ENCODE data around the gene PHACTR3. TPM values are rescaled to one million over a fixed set of nuclear protein-coding genes. Genes with fewer than 3 reads are reported as not detected.

Gene PHACTR3
- total RNA-seq, 1 donor from 2014 or later: 1.4 TPM

- no peak overlapping the region for H3K4me3 ChIP-seq
- peaks cover 10% of the 10 kb centered on the region for H3K4me1 Mint-ChIP-seq
- H3K9me3 Mint-ChIP-seq: peaks cover 3% of the 10 kb centered on the region
- H3K79me2 ChIP-seq (ENCODE audit: low read depth): no peaks in the 10 kb centered on the region
- no peak overlapping the region for H3K9ac ChIP-seq
- no peaks in the 10 kb centered on the region for H3K36me3 Mint-ChIP-seq
- no peak overlapping the region for H3K27ac ChIP-seq
- H3K4me2 ChIP-seq: no peak overlapping the region
- no peaks in the 10 kb centered on the region for H3K36me3 ChIP-seq
- no peak overlapping the region for H3K4me3 Mint-ChIP-seq
- peaks cover 84% of the 10 kb centered on the region for H3K27me3 ChIP-seq
- no peak for DNase-seq (ENCODE audit: low spot score)
- H3K27me3 Mint-ChIP-seq (ENCODE audit: insufficient read depth, low read depth): peaks cover 5% of the 10 kb centered on the region
- H3K27ac Mint-ChIP-seq: no peak overlapping the region
- no peaks in the 10 kb centered on the region for H3F3A ChIP-seq (ENCODE audit: low read depth)
- no peaks in the 10 kb centered on the region for H3K9me3 ChIP-seq (ENCODE audit: low read depth)
- H3K4me1 ChIP-seq: no peaks in the 10 kb centered on the region
- TF ChIP-seq EZH2phosphoT487 (IDR thresholded peaks at IDR 0.05) (no peak), EZH2 (IDR thresholded peaks at IDR 0.05) (no peak), CTCF (IDR thresholded peaks at IDR 0.05) (no peak)
- H2AFZ ChIP-seq (replicated peaks): no peak overlapping the region
- H4K20me1 ChIP-seq (ENCODE audit: low read depth): no peaks in the 10 kb centered on the region
Measured at GRCh38 chr20:59585714-59586409, 18.5 kb upstream of the PHACTR3 start.

- no peak for DNase-seq (ENCODE audit: low spot score)
- Mint-ChIP-seq H3K4me1 (peaks cover 10% of the 10 kb centered on the region), H3K9me3 (peaks cover 3% of the 10 kb centered on the region), H3K27me3 (ENCODE audit: insufficient read depth, low read depth) (peaks cover 5% of the 10 kb centered on the region), H3K36me3 (no peaks in the 10 kb centered on the region), H3K27ac (no peak overlapping the region), H3K4me3 (no peak overlapping the region)
- no peak for TF ChIP-seq EZH2 (IDR thresholded peaks at IDR 0.05)
- no peak for TF ChIP-seq EZH2phosphoT487 (IDR thresholded peaks at IDR 0.05)
- no peak for TF ChIP-seq CTCF (IDR thresholded peaks at IDR 0.05)
- Histone ChIP-seq H3K27ac (no peak overlapping the region), H3F3A (ENCODE audit: low read depth) (no peaks in the 10 kb centered on the region), H3K79me2 (ENCODE audit: low read depth) (no peaks in the 10 kb centered on the region), H3K4me2 (no peak overlapping the region), H4K20me1 (ENCODE audit: low read depth) (no peaks in the 10 kb centered on the region), H3K9ac (no peak overlapping the region), H3K9me3 (ENCODE audit: low read depth) (no peaks in the 10 kb centered on the region), H3K4me1 (no peaks in the 10 kb centered on the region), H3K36me3 (no peaks in the 10 kb centered on the region), H3K27me3 (peaks cover 84% of the 10 kb centered on the region), H2AFZ (replicated peaks) (no peak overlapping the region), H3K4me3 (no peak overlapping the region)
Measured at GRCh38 chr20:59586613-59587012, 17.7 kb upstream of the PHACTR3 start.

GRCh38 chr20:59587570-59587969, 16.8 kb upstream of the PHACTR3 start:
- Histone ChIP-seq H3K4me2 (no peak overlapping the region), H2AFZ (replicated peaks) (no peak overlapping the region), H3K27me3 (peaks cover 84% of the 10 kb centered on the region), H4K20me1 (ENCODE audit: low read depth) (no peaks in the 10 kb centered on the region), H3K27ac (no peak overlapping the region), H3K4me3 (no peak overlapping the region), H3K36me3 (no peaks in the 10 kb centered on the region), H3K79me2 (ENCODE audit: low read depth) (no peaks in the 10 kb centered on the region), H3K4me1 (no peaks in the 10 kb centered on the region), H3F3A (ENCODE audit: low read depth) (no peaks in the 10 kb centered on the region), H3K9me3 (ENCODE audit: low read depth) (no peaks in the 10 kb centered on the region), H3K9ac (no peak overlapping the region)
- peaks cover 3% of the 10 kb centered on the region for H3K9me3 Mint-ChIP-seq
- no peak overlapping the region for H3K27ac Mint-ChIP-seq
- no peak for TF ChIP-seq EZH2phosphoT487 (IDR thresholded peaks at IDR 0.05)
- no peak for TF ChIP-seq CTCF (IDR thresholded peaks at IDR 0.05)
- TF ChIP-seq EZH2 (IDR thresholded peaks at IDR 0.05): no peak
- H3K27me3 Mint-ChIP-seq (ENCODE audit: insufficient read depth, low read depth): peaks cover 8% of the 10 kb centered on the region
- no peaks in the 10 kb centered on the region for H3K36me3 Mint-ChIP-seq
- peak overlapping the region; percentile 33 for H3K4me3 Mint-ChIP-seq
- no peak for DNase-seq (ENCODE audit: low spot score)
- H3K4me1 Mint-ChIP-seq: peaks cover 5% of the 10 kb centered on the region

Data from neural progenitor cell (in vitro differentiated cells).